HG03432 (cell line): ENCODE data around the gene NAXE.
"Not testable (repeated sequence)": the region's sequence is repeated elsewhere in the genome, so short reads cannot be mapped to it uniquely, and the experiment has no call there.

Source experiments
- ATAC-seq: cut with Tn5 transposase; IDR thresholded peaks from one replicate; pipeline ENCODE4 v1.9.1; 2021; ENCODE audit warnings: mild to moderate bottlenecking, moderate library complexity; ENCODE audit not compliant: unreplicated experiment

The NAXE gene

DNA sequence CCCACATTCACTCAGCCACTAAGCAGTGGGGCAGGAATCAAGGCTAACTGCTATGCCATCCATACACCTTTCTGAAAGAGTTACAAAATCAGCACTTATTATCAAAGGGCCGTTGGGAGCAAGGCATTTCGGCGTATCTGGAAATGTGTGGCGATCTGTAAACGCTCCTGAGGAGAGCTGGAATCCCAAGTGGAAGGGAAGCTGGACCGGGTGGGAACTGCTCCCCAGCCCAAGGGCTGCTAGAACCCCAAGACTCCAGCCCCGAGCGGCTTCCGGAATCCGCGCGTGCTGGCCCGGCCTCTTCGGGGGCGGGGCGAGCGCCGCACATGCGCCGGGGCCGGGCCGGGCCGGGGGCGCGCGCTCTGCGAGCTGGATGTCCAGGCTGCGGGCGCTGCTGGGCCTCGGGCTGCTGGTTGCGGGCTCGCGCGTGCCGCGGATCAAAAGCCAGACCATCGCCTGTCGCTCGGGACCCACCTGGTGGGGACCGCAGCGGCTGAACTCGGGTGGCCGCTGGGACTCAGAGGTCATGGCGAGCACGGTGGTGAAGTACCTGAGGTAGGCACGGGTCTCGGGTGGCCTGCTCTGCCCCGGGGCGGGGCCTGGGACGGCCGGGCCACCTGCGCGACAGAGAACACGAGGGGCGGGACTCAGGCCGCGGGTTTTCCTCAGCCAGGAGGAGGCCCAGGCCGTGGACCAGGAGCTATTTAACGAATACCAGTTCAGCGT lies at the start of gene NAXE:
Gene NAXE (plus strand): TSS at position 345 of the 726 bp plus-strand sequence. CDS start 29 bp downstream, at position 374.
- ATAC-seq = peak; percentile 88

DNA sequence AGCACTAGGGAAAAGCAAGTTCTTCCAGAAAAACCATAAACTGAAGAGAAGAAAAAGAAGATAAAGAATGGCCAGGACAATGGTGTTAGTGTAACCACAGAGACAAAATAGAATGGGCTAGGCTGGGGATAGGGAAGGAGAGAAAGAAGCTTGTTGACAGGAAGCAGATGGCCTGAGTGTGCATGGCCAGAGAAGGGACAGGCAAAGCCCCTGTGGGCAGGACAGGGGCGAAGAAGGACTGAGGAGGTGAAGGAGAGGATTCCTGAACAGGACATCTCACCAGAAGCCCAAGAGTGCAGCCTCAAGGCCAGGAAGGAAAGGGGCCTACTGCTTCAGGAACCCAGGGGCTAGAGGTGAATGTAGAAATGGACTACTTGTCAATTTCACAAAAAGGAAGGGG lies 48.5 kb upstream of the NAXE start:
- ATAC-seq = no peak

DNA sequence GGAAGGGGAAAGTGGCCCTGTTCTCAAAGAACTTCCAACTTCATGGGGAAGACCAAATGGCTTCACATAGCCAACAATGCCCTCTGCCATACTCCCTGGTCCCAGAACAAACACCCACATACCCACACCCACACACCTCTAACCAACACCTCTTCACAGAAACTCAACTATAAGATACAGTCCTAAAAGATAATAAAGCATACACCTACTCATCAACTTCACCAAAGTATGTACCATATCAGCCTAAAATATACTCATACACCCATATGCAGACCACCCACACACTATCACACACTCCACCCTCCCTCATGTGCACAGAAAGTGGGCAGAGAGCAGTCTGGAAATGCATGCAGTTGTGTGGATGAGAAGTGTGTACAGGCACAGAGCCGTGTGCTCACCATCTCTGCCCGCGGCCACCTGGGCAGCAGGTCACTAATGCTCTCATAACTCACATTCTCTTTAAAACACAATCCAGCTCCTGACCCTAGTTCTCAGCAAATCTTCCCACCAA lies 46.9 kb upstream of the NAXE start:
- no peak for ATAC-seq

DNA sequence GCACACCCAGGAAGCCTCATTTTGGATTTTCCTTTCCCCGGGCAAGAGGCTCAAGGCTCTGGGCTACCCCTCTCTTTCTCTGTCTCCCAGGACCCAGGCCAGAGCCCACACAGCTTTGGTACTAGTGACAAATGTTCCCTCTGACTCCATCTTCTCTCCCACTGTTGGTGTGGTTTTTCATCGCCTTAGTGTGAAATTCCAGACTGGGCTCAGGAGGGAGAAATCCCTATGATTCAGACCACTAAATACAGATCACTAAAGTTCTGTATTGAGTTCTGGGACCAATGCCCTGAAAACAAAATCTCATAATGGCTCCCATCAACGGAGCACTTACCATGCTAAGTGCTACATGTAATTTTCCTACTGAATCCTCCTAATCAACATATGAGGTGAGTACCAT lies 45.3 kb upstream of the NAXE start:
- no peak for ATAC-seq

DNA sequence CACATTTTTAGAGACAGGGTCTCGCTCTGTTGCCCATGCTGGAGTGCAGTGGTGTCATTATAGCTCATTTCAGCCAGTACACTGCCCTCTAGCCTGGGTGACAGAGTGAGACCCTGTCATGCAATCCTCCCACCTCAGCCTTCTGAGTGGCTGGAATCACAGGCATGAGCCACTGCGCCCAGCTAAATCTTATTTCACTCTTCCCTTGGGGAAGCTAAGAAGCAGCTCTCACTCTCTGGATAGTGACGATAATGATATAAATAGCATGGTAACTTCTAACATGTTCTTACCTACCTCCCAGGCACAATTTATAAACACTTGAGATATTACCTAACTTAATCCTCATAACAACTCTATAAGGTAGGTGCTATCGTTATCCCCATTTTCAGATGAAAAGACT lies 44.1 kb upstream of the NAXE start:
- ATAC-seq = no peak

DNA sequence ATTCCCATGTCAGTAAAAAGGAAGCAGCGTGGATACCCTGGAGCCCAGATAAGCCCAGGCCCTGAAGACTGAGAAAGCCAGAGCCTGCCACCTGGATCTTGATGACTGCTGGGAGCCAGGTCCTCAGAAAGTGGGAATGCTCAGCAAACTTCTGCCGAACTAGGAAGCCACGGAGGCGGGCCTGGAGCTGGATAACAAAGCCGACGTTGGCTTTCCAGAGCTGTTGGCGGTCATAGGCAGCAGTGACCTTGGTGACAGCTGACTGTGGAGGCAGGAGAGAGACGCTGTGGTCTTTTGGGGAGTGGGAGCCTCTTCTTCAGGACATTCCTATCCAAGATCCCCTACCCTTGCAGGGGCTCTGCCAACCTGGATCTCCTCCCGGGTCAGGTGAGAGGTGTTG lies 43.6 kb upstream of the NAXE start:
- ATAC-seq = no peak

DNA sequence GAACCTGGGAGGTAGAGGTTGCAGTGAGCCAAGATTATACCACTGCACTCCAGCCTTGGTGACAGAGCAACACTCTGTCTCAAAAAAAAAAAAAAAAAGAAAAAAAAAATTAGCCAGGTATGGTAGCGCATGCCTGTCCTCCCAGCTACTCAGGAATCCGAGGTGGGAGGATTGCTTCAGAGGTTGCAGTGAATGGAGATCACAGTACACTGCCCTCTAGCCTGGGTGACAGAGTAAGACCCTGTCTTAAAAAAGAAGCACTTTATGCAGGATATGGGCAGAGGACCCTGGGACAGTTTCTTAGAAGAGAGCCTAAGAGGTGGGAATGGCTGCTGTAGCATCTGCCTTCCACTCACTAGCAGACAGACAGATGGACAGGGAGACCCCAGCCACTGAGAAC lies 42.2 kb upstream of the NAXE start:
- no peak for ATAC-seq

DNA sequence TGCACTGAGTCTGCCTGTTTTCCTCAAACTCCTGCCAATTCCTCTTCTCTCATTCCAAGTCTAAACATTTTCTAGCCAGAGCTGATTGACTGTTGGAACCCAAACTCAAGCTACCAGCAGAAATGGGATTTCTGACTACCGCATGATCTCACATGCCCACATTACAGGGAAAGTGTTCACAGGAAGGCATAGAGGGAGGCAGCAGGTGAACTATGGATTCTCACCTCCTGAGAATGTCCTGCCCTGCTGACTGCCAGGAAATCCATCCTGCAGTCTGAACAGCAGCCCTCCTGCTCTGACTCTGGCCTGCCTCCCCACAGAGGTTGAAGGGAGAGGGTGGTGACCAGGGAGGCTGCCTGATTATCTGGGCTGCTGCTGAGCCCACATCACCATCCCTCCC lies 41.7 kb upstream of the NAXE start:
- no peak for ATAC-seq

DNA sequence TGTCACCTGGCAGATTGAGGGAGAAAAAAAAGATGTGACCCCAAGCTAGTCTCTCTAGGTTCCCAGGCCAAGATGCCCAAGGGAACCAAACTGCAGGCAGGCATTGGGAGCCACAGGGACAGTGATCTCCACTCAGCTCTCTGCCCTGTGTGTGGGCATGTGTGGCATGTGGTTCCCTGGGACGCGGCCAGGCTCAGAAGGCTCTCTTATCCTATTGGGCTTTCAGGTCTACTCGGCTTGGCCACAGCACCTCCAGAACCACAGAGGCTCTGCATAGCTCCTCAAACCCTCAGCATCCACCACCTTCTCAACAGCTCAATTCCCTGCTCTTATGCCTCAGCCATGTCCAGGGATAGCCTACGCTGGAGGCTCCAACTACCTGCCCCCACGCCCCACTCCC lies 41.2 kb upstream of the NAXE start:
- ATAC-seq = no peak

DNA sequence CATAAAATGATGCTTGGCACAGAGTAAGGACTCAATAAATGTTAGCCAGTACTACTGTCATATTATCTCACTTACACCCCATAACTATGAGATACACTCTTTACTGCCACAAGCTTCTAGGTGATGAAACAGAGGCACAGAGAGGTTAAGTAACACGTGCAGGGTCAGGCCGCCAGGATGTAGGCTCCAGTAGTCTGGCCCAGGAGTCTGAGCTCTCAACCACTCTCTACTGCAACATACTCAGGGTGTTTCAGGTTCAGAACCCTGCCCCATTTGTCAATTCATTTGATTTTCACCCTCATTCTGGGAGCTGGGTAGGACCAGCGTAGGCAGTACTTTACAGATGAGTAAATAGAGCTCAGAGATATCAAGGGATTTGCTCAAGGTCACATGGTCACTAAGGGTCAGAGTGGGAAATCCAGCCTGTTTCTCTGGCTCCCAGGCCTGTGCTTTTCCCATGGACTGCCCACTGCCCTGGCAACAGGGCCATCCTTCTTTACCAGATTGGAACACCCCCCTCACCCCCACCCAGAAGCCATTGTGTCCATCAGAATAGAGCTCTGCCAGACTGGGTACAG lies 40.4 kb upstream of the NAXE start:
- ATAC-seq = no peak

DNA sequence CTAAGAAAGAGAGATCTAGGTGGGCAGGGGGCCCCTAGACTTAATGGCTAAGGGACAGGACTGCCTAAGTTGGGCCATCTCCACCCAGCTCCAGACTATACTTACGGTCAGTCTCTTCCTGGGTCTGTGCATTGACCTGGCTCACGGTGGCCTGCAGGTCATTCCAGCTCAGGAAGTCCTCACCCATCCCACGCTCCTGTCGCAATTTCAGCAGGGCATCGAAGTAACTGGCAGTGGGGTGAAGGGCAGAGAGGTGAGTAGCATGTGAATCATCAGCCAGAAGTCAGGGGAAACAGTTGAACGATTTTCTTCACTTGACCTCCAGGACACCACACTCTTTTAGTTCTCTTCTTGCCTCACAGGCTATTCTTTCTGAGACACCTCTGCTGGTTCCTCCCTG lies 39.7 kb upstream of the NAXE start:
- ATAC-seq = no peak

DNA sequence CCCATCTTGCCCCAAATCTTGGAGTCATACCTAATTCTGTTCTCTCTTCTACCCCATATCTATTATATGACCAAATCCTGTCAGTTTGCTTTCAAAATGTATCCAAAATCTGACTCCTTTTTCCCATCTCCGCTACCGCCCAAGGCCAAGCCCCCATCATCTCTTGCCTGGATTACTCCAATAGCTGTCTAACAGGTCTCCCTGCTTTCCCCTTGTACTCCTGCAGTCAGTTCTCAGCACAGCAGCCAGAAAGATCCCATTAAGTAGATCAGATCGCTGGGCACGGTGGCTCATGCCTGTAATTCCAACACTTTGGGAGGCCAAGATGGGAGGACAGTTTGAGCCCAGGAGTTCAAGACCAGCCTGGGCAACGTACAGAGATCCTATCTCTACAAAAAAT lies 39.1 kb upstream of the NAXE start:
- ATAC-seq = no peak

DNA sequence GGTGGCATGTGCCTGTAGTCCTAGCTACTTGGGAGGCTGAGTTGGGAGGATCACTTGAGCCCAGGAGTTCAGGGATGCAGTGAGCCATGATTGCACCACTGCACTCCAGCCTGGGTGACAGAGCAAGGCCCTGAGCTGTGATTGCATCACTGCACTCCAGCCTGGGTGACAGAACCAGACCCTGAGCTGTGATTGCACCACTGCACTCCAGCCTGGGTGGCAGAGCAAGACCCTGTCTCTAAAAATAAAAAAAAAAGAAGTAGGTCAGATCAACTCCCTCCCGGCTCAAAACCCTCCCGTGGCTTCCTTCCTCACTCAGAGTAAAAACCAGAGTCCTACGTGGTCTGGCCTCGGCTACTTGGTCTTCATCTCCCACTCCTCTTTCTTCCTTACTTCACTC lies 38.6 kb upstream of the NAXE start:
- ATAC-seq = not testable (repeated sequence)

DNA sequence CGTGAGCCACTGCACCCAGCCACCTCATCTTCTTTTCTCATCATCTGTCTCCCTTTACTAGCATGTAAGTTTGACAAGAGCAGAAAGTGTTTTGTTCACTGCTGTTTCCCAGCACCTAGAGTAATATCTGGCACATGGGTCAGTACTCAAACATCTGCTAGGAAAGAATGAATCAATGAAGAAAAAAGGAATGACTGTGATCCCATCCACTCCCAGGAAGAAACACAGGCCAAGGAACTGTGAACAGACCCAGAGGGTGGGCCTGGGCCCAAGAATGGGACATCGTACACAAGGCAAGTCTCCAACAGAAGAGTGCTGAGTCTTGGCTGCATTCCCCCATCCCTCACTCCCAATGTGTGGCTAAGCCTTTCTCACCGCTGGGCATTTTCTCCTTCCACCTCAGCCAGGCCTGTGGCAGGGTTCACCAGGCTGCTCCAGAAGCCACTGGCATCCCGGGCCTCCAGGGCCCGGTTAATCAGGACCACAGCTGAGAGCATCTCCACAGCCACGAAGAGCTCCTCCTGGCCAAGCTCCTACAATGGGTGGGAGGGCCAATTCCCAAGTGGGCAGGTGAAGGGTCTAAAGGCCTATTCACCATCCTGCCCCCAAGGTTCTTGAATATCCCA lies 37.6 kb upstream of the NAXE start:
- no peak for ATAC-seq

DNA sequence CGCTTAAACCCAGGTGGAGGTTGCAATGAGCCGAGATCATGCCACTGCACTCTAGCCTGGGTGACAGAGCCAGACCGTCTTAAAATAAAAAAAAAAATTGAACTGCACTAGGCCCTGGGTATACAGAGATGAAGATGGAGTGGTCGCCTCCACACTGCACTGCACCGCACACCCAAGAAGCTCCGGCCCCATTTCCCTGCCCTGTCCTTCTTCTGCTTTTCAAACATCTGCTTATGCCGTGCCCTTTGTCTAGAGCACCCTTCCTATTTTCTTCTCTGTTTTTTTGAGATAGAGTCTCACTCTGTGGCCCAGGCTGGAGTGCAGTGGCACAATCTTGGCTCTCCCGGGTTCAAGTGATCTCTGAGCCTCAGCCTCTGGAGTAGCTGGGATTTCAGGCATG lies 36.6 kb upstream of the NAXE start:
- ATAC-seq = no peak

DNA sequence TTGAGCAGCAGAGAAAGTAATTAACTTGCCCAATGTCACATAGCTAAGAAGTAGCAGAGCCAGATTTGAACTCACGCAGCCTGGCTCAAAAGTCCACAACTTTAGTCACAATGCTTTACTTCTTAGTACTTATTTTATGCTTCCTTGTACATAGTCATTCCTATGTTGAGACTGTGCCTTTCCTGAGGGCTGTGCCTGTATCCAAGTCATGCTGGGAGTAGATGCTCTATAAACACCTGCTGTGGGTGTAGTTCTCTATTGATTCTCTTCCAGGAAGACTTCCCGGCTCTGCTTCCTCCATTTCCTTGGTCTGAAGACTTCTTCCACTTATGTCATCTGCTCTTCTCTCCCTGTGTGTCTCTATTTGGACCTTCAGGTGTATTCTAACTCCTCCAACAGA lies 35.9 kb upstream of the NAXE start:
- no peak for ATAC-seq

DNA sequence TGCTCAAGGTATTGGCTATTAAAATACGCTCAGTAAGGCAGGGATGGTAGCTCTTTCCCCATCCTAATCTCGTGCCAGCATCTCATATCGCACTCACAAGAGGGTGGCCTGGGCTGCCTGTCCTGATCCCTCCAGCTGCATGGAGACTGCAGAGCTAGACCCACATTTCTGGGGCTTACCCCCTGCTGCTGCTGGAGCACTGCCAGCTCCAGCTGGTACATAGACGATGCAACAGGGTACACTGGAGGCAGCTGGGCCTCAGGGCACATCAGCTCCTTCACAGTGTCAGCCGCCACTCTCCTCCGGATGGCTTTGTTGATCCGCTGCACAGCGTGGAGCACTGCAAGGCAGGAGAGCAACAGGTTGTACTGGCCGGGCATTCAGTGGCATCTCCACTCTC lies 35.2 kb upstream of the NAXE start:
- ATAC-seq = no peak

DNA sequence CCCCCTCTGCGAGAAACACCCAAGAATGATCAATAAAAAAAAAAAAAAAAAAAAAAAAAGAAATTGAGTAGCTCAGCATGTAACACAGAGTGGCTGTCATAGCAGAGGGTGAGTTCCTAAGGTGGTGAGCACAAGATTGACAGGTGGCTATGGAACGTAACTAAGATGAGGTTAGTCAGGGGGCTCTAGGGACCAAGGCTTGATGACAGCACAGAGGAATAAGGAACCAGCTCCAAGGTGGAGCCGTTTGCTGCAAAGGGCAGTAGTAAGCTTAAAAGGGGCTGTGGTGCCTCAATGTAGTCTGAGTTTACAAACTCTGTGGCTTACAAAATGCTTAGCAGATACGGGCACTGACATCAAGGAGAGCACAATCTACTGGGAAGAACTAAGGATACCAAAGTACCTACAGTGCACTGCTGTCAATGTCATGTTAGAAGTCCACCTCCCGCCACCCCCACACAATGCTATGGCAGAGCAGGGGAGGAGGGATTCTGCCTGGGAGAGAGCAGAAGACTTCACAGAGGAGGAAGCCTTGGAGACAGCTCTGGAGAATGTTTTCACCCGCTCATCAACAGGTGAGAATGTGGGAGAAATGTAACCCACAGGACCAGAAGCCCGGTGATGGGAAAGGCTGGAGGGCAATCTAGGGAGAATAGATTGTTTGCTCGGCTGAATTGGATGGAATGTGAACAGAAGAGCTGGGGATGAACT lies 32.3 kb upstream of the NAXE start:
- no peak for ATAC-seq

DNA sequence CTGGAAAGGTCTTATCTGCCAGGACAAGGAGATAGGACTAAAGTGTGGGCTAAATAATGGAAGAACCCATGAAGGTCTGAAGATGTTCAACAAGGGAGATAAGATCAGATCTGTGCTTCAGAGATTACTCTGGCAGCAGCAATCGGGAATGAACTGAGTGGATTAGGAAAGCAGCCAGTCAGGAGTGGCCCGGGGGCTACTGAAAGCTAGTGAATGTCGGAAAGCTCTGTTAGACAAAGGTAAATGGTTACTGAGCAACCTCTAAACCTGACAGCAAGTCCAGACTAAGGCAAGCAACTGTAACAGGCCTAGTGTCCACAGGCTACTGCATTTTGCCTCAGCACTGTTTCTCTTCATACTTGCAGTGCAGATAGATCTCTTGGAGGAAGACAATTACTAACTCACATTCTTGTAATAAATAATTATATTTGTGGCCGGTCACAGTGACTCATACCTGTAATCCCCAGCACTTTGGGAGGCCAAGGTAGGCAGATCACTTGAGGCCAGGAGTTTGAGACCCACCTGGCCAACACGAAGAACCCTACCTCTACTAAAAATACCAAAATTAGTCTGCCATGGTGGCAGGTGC lies 31.7 kb upstream of the NAXE start:
- no peak for ATAC-seq

DNA sequence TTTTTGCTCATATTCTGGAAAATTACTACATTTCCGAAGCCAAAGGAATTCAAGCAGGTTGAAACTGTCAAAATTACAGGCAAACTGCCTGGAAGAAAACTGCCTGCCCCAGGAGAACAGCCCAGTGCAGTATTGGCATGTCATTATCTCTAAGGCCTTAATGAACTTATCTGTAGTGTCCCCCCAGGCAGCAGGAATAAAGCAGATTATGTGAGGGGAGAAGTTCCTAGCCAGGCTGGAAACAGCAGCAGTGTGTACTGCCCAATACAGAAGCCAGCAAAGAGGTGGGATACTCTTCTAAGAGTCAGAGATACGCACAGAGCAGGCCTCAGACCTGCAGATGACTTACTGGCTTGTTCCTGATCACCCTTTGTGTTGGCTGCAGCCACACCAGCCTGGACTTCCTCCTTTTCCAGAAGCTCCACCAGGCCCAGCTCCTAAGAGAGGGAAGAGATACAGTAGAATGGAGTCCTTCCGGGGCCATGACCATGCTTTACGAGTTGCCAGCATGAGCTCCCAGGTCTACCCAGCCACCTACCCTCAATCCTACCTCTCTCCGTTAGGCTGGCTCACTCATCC lies 30.9 kb upstream of the NAXE start:
- no peak for ATAC-seq

DNA sequence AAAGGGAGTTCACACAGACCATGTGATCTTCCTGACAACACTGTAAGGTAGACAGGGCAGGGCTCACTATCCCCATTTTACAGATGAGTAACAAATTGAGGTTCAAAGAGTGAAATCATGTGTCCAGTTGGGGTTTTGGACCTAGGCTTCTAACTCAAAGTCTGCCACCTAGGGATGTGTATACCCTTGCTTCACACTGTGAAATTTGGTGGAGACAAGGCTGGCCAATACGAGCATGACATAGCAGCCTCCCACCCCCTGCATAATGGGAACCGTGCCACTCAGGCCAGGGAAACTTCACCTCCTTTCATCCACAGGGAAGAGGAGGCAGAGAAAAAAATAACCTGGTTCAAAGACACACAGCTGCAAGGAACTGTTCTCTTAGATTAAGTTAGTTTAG lies 26.1 kb upstream of the NAXE start:
- no peak for ATAC-seq
